Measurements from ENCODE around the gene NOC2L.
A peak's percentile ranks its signal among the peaks of the same experiment; 100 is the strongest.

NOC2L gene

DNA sequence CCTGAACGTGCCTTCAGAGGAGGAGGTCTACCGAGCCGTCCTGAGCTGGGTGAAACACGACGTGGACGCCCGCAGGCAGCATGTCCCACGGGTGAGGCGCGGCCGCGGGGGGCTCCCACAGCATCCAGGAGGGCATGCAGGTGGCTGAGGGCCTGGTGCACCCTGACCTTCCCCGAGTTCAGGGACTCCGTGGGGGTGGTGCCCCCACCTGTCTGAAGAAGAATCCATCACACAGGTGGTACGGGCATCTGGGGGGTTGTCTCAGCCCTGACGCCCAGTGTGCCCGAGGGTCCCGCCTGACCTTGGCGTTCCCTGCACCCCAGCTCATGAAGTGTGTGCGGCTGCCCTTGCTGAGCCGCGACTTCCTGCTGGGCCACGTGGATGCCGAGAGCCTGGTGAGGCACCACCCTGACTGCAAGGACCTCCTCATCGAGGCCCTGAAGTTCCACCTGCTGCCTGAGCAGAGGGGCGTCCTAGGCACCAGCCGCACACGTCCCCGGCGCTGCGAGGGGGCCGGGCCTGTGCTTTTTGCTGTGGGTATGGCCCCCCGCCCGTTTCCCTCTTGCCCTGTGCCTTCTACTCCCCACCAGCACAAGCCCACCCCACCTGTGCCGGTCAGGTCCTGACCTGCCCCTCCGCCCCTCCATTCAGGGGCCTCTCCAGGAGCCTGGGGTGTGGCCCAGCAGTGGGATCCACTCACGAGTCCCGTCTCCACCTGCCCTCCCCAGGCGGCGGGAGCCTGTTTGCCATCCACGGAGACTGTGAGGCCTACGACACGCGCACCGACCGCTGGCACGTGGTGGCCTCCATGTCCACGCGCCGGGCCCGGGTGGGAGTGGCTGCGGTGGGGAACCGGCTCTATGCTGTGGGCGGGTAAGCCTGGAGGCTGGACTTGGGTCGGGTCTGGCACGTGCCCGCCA lies 3.6 kb upstream of the NOC2L start:
- H3K4me1 ChIP-seq (ENCODE audit: control insufficient read depth, insufficient read depth, low read length), result peaks cover 25% of the 10 kb centered on the region
- H3K9me3 ChIP-seq (ENCODE audit: control insufficient read depth, low read length), result no peaks in the 10 kb centered on the region
- no peaks in the 10 kb centered on the region for H3K36me3 ChIP-seq (ENCODE audit: control insufficient read depth, insufficient read depth, low read length)
- no peak overlapping the region for H3K9ac ChIP-seq (ENCODE audit: low read length)
- H3K27me3 ChIP-seq (ENCODE audit: control insufficient read depth, insufficient read depth, low read length), result peaks cover under 1% of the 10 kb centered on the region
- H3K4me3 ChIP-seq (ENCODE audit: low read length), result no peak overlapping the region

DNA sequence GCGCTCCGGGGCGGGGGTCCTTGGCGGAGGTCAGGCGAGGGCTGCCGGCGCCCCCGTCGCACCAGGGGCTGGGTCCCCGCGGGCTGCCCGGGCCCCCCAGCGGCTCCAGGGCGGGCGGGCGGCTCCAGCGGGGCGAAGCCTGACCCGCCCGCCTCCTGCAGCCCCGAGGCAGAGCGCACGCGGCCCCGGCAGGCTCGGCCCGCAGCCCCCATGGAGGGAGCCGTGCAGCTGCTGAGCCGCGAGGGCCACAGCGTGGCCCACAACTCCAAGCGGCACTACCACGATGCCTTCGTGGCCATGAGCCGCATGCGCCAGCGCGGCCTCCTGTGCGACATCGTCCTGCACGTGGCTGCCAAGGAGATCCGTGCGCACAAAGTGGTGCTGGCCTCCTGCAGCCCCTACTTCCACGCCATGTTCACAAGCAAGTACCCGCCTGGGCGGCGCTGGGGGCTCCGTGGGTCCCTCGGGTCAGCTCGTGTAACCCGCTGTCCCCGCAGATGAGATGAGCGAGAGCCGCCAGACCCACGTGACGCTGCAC lies 2.1 kb upstream of the NOC2L start:
- Histone ChIP-seq H3K4me3 (ENCODE audit: low read length) (no peak overlapping the region), H3K36me3 (ENCODE audit: control insufficient read depth, insufficient read depth, low read length) (peaks cover 4% of the 10 kb centered on the region), H3K9me3 (ENCODE audit: control insufficient read depth, low read length) (no peaks in the 10 kb centered on the region), H3K4me1 (ENCODE audit: control insufficient read depth, insufficient read depth, low read length) (peaks cover 21% of the 10 kb centered on the region), H3K27me3 (ENCODE audit: control insufficient read depth, insufficient read depth, low read length) (no peaks in the 10 kb centered on the region), H3K9ac (ENCODE audit: low read length) (no peak overlapping the region)

DNA sequence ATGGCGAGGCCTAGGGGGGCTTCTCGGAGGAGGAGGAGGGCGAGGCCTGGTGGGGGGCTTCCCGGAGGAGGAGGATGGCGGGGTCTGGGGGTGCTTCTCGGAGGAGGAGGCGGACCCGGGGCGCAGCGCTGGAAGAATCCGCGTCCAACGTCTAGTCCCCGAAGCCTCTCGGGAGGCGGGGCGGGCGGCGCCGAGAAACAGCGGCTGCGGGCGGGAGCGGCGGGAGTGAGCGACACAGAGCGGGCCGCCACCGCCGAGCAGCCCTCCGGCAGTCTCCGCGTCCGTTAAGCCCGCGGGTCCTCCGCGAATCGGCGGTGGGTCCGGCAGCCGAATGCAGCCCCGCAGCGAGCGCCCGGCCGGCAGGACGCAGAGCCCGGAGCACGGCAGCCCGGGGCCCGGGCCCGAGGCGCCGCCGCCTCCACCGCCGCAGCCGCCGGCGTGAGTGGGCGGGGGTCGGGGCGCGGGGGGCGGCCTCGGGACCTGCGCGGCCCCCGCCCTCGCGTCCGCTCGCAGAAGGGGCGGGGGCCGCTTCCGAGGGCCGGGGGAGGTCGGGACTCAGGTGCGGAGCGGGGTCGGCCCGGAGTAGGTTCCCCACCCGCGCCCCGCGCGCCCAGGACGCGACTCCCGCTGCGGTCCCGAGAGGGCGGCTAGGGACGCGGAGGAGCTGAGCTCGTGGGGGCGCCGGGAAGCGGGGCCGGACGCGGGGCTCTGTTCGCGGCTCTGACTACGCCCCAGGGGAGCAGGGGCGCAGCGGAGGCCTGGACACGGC lies 1.5 kb upstream of the NOC2L start, which contains the start of gene KLHL17:
TSS of gene KLHL17 (plus strand) at position 222 of the 769 bp plus-strand sequence. CDS start at position 332, 110 bp downstream.
- Histone ChIP-seq H3K4me3 (ENCODE audit: low read length) (no peak within 1 kb of the TSS), H3K9ac (ENCODE audit: low read length) (peak within 1 kb of the TSS; percentile 39), H3K4me1 (ENCODE audit: control insufficient read depth, insufficient read depth, low read length) (peaks cover 15% of the 10 kb centered on the region), H3K36me3 (ENCODE audit: control insufficient read depth, insufficient read depth, low read length) (peaks cover 10% of the 10 kb centered on the region), H3K9me3 (ENCODE audit: control insufficient read depth, low read length) (no peaks in the 10 kb centered on the region), H3K27me3 (ENCODE audit: control insufficient read depth, insufficient read depth, low read length) (no peaks in the 10 kb centered on the region)

DNA sequence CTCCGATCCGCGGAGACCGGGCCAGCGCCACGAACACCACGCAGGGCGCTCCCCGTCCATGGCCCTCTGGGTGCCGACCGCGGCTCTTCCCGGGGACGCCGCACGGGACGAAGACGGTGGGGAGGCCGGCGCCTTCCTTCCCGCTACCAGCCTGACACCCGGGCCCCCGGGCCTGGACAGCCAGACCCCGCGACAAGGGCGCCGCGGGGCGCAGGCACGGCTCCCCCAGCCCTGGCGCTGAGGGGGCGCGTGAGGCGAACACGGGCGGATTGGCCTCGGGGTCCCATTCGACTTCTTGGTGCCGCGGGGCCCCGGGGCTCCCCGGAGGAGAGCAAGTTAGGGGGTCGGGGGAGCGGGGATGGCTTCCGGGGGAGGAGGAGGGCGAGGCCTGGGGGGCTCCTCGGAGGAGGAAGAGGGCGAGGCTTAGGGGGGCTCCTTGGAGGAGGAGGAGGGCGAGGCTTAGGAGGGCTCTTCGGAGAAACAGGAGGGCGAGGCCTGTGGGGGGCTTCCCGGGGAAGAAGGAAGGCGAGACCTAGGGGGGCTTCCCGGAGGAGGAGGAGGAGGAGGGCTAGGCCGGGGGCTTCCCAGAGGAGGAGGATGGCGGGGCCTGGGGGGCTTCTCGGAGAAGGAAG lies 791 bp upstream of the NOC2L start:
- Histone ChIP-seq H3K36me3 (ENCODE audit: control insufficient read depth, insufficient read depth, low read length) (peaks cover 12% of the 10 kb centered on the region), H3K9ac (ENCODE audit: low read length) (peak overlapping the region; percentile 39), H3K4me1 (ENCODE audit: control insufficient read depth, insufficient read depth, low read length) (peaks cover 14% of the 10 kb centered on the region), H3K27me3 (ENCODE audit: control insufficient read depth, insufficient read depth, low read length) (no peaks in the 10 kb centered on the region), H3K9me3 (ENCODE audit: control insufficient read depth, low read length) (no peaks in the 10 kb centered on the region), H3K4me3 (ENCODE audit: low read length) (no peak overlapping the region)

DNA sequence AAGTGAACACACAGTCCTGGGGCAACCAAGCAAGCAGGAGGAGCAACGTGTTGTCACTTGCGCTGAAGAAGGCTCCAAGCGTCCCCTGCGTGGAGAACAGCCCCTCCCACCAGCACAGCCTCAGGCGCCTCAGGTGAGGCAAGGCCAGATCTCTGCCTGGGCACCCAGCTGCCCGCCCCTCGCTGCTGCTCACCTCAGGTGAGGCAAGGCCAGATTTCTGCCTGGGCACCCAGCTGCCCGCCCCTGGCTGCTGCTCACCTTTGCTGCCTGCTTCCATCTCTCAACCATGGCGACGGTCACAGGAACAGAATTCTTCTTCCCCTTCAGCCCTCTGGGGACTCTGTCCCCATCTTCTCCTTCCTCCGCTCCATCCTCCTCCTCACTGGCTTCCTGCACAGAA lies 2.4 kb downstream of the NOC2L start:
- Histone ChIP-seq H3K36me3 (ENCODE audit: control insufficient read depth, insufficient read depth, low read length) (peaks cover 12% of the 10 kb centered on the region), H3K9me3 (ENCODE audit: control insufficient read depth, low read length) (no peaks in the 10 kb centered on the region), H3K27me3 (ENCODE audit: control insufficient read depth, insufficient read depth, low read length) (no peaks in the 10 kb centered on the region), H3K4me1 (ENCODE audit: control insufficient read depth, insufficient read depth, low read length) (peaks cover 14% of the 10 kb centered on the region), H3K9ac (ENCODE audit: low read length) (no peak overlapping the region), H3K4me3 (ENCODE audit: low read length) (no peak overlapping the region)

DNA sequence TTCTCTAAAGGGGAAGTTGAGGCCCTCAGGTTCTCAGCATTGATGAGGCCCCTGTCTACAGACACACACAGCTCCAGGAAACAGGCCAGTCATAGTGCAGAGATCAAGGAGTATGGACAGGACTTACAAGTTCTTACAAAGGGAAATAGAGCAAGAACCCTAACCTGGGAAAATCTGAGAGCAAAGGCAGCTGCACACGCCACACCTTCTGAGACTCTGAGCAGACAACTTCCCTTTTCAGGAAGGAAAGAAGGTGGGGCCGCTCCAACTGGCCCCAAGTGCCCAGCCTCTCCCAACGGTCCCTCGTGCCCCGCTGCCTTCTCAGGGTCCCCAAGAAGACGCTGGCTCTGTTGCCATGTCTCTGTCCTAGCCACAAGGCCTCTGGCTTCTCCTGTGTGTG lies 3.6 kb downstream of the NOC2L start:
- Histone ChIP-seq H3K9ac (ENCODE audit: low read length) (no peak overlapping the region), H3K4me3 (ENCODE audit: low read length) (no peak overlapping the region), H3K27me3 (ENCODE audit: control insufficient read depth, insufficient read depth, low read length) (no peaks in the 10 kb centered on the region), H3K36me3 (ENCODE audit: control insufficient read depth, insufficient read depth, low read length) (peaks cover 12% of the 10 kb centered on the region), H3K4me1 (ENCODE audit: control insufficient read depth, insufficient read depth, low read length) (peaks cover 10% of the 10 kb centered on the region), H3K9me3 (ENCODE audit: control insufficient read depth, low read length) (no peaks in the 10 kb centered on the region)

DNA sequence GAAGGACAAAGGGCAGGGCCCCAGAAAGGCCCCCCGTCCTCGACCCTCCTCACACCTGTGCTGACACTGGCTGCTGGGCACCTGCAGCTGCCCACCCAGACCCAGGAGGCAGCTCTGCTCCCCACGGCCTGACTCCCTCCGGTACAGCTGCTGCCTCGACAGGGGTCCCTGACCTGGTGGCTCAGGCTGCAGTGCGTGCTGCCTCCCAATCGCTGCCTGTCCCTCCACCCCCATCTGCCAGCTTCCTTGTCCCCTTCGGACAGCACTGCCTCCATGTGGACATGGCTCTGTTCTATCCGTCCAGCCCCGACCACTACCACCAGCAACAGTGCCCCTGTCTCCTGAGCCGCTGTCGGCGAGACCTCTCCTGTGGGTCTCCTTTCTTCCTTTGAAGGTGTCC lies 4.1 kb downstream of the NOC2L start:
- Histone ChIP-seq H3K27me3 (ENCODE audit: control insufficient read depth, insufficient read depth, low read length) (no peaks in the 10 kb centered on the region), H3K9ac (ENCODE audit: low read length) (no peak overlapping the region), H3K4me3 (ENCODE audit: low read length) (no peak overlapping the region), H3K9me3 (ENCODE audit: control insufficient read depth, low read length) (no peaks in the 10 kb centered on the region), H3K4me1 (ENCODE audit: control insufficient read depth, insufficient read depth, low read length) (peaks cover 7% of the 10 kb centered on the region), H3K36me3 (ENCODE audit: control insufficient read depth, insufficient read depth, low read length) (peaks cover 15% of the 10 kb centered on the region)

DNA sequence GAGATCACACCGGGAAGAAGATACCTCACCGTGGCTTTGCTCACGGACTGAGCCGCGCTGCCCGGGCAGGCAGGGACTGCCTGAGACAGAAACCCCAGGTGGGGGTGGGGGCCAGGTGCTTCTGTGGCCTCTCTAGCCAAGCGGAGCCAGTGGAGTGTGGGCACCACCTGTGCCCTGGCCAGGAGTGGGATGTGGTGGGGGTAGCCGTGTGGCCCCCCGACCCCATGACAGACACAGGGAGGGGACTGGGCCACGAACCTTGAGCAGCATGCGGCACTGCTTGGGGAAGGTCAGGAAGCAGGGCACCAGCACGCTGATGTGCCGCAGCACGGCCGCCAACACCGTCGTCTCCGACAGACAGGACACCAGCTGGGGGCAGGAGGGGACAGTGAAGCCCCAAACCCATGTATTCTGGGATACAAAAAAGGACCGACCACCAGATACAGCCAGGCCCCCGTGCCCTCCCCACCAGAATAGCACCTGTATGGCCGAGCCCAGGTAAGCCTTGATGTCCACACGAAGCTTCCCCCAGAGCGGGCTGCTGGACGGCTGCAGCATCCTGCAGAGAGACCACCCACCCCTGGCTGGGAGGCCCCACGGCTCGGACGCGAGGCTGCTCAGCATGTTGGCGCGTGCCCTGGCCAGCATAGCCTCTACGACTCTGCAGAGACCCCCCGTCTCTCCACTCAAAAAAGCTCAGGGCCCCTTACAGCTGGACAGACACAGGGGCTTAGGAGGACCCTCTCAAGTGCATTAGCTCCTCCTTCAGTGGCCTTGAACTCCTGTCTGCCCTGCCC lies 5.3 kb downstream of the NOC2L start:
- H3K4me1 ChIP-seq (ENCODE audit: control insufficient read depth, insufficient read depth, low read length), result peaks cover 7% of the 10 kb centered on the region
- no peaks in the 10 kb centered on the region for H3K9me3 ChIP-seq (ENCODE audit: control insufficient read depth, low read length)
- H3K4me3 ChIP-seq (ENCODE audit: low read length), result no peak overlapping the region
- H3K27me3 ChIP-seq (ENCODE audit: control insufficient read depth, insufficient read depth, low read length), result no peaks in the 10 kb centered on the region
- H3K9ac ChIP-seq (ENCODE audit: low read length), result no peak overlapping the region
- H3K36me3 ChIP-seq (ENCODE audit: control insufficient read depth, insufficient read depth, low read length), result peaks cover 15% of the 10 kb centered on the region

DNA sequence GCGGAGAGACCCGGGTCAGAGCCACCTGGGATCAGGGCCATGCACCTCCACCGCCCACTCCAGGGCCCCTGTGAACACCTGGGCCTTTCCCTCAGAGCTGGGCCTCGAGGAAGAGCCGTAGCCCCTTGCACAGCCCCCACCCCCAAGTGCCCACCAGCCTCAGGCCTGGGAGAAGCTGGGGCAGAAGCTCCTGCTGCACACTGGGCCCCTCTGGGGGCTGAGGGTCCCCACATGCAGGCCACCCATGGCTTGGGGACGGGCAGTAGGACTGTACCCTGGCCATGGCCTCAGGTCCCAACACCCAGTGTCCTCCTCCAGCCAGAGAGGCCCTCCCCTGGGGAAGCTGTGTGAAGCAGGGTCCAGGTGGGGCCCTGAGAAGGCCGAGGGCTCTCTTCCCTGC lies 6.5 kb downstream of the NOC2L start:
- H3K4me1 ChIP-seq (ENCODE audit: control insufficient read depth, insufficient read depth, low read length), result peaks cover 3% of the 10 kb centered on the region
- H3K4me3 ChIP-seq (ENCODE audit: low read length), result no peak overlapping the region
- no peak overlapping the region for H3K9ac ChIP-seq (ENCODE audit: low read length)
- peaks cover 19% of the 10 kb centered on the region for H3K36me3 ChIP-seq (ENCODE audit: control insufficient read depth, insufficient read depth, low read length)
- no peaks in the 10 kb centered on the region for H3K27me3 ChIP-seq (ENCODE audit: control insufficient read depth, insufficient read depth, low read length)
- H3K9me3 ChIP-seq (ENCODE audit: control insufficient read depth, low read length), result no peaks in the 10 kb centered on the region

DNA sequence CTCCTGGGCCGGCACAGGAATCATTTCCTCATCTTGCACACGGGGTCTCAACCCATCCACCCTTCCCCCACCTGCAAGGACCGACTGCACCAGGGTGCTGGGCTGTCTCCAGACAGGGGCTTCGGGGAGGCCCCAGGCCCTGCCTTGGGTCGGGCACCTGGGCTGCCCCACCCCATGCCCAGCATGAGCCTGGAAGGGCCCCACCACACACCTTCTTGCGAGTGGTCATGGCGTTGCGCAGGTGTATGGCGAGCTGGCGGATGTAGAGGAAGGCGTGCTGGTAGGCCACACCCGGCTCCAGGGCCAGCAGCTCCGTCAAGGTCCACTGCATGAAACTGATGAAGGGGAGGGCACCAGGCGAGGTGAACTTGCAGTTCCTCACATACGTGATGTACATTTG lies 6.9 kb downstream of the NOC2L start:
- Histone ChIP-seq H3K36me3 (ENCODE audit: control insufficient read depth, insufficient read depth, low read length) (peaks cover 23% of the 10 kb centered on the region), H3K4me3 (ENCODE audit: low read length) (no peak overlapping the region), H3K27me3 (ENCODE audit: control insufficient read depth, insufficient read depth, low read length) (no peaks in the 10 kb centered on the region), H3K9ac (ENCODE audit: low read length) (no peak overlapping the region), H3K4me1 (ENCODE audit: control insufficient read depth, insufficient read depth, low read length) (peaks cover 3% of the 10 kb centered on the region), H3K9me3 (ENCODE audit: control insufficient read depth, low read length) (no peaks in the 10 kb centered on the region)

DNA sequence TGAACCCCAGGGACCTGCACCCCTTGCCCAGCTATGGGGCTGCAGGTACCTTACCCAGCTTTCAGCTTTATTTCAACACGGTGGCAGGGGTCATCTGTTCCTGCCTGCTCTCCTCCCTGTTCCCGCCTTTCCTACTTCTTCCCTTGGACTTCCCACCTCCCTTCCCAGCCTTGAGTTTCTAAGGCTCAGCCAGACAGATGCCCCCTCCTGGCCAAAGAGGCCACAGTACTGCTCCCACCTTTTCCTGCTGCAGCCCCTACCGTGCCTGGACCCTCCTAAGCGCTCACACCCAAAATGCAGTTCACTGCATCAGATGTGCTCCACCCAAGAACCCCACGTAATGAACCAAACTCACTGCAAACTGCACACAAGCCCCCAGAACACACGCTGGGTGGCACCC lies 7.7 kb downstream of the NOC2L start:
- H3K4me1 ChIP-seq (ENCODE audit: control insufficient read depth, insufficient read depth, low read length), result no peaks in the 10 kb centered on the region
- H3K4me3 ChIP-seq (ENCODE audit: low read length), result no peak overlapping the region
- no peaks in the 10 kb centered on the region for H3K9me3 ChIP-seq (ENCODE audit: control insufficient read depth, low read length)
- peaks cover 24% of the 10 kb centered on the region for H3K36me3 ChIP-seq (ENCODE audit: control insufficient read depth, insufficient read depth, low read length)
- no peaks in the 10 kb centered on the region for H3K27me3 ChIP-seq (ENCODE audit: control insufficient read depth, insufficient read depth, low read length)
- no peak overlapping the region for H3K9ac ChIP-seq (ENCODE audit: low read length)

Data from mucosa of stomach (tissue), 1 donor.